Sigmoid colon (tissue), 7 donors: Measurements from ENCODE around the gene GSG1L. TPM values are rescaled to one million over a fixed set of nuclear protein-coding genes. Genes with fewer than 3 reads are reported as not detected.
"Not testable (repeated sequence)": the region's sequence is repeated elsewhere in the genome, so short reads cannot be mapped to it uniquely, and the experiment has no call there.

ENCODE experiments used
- DNase-seq: peaks from one replicate; pipeline ENCODE4 v3.0.0-alpha.2; 2019
- H3K27ac ChIP-seq, 4 donors: fragments of 200-600 bp; sonication (generic); one replicate each; pipeline ENCODE4 v1.5.1; 2016 to 2019; ENCODE audit warnings: mild to moderate bottlenecking in 1 of 4
- H3K27me3 ChIP-seq, 3 donors: fragments of 200-600 bp; sonication (generic); one replicate each; pipeline ENCODE4 v1.5.1; 2019; ENCODE audit warnings: mild to moderate bottlenecking in 1 of 3
- H3K36me3 ChIP-seq, 4 donors: fragments of 200-600 bp; sonication (generic); one replicate each; pipeline ENCODE4 v1.5.1; 2016 to 2019
- H3K4me1 ChIP-seq, 4 donors: fragments of 200-600 bp; sonication (generic); one replicate each; pipeline ENCODE4 v1.5.1; 2017 to 2019
- H3K4me3 ChIP-seq, 4 donors: fragments of 200-600 bp; sonication (generic); one replicate each; pipeline ENCODE4 v1.5.1; 2017 to 2019; ENCODE audit warnings: mild to moderate bottlenecking in 2 of 4, moderate library complexity in 1 of 4
- H3K9me3 ChIP-seq, 4 donors: fragments of 200-600 bp in 3 of 4; sonication (generic) in 3 of 4; one replicate each; pipeline versions ENCODE4 v1.5.1 to v1.6.1; 2013 to 2019
- CTCF ChIP-seq, 4 experiments: fragments of 450-650 bp in 3 of 4; fragments of 200-600 bp in 1 of 4; IDR thresholded peaks; one replicate each; pipeline ENCODE4 v1.5.1; 2016 to 2019; ENCODE audit warnings: antibody characterized with exemption in 4 of 4, mild to moderate bottlenecking in 3 of 4, moderate library complexity in 2 of 4
- EP300 ChIP-seq, 4 donors: sonication (generic); formaldehyde crosslinking; IDR thresholded peaks; one replicate each; pipeline ENCODE4 v1.6.1; 2017; ENCODE audit warnings: antibody characterized with exemption in 4 of 4
- POLR2A ChIP-seq, 2 donors: fragments of 450-650 bp; IDR thresholded peaks; one replicate each; pipeline ENCODE4 v1.6.1; 2016; ENCODE audit warnings: antibody characterized with exemption in 2 of 2, mild to moderate bottlenecking in 2 of 2, moderate library complexity in 2 of 2
- POLR2AphosphoS5 ChIP-seq, 4 donors: sonication (generic); formaldehyde crosslinking; IDR thresholded peaks; one replicate each; pipeline ENCODE4 v1.6.1; 2017; ENCODE audit warnings: antibody characterized with exemption in 4 of 4
- WGBS, 2 donors: extraction: QIAGEN DNeasy Blood & Tissue Kit; methylation state at CpG; one replicate each; pipeline ENCODE4 v1.1.7; 2013; 5-methylcytosine and 5-hydroxymethylcytosine counted together
- intact Hi-C: fragments of 100-400 bp; cut with DNase I; formaldehyde crosslinking; loops from one replicate; pipeline ENCODE4 v1.15.1; 2023
- polyA plus RNA-seq, 3 donors: library from polyadenylated mRNA; stranded (reverse); fragments of 200-250 nt; gene quantifications; one replicate each; pipeline ENCODE4 v1.2.3, GENCODE V29; 2013
- total RNA-seq, 4 donors: library from RNA; depleted of rRNA; stranded (reverse); fragments of >200 nt; gene quantifications; one replicate each; pipeline ENCODE4 v1.1.0, GENCODE V29; 2016
- donor health status: healthy with polysubstance abuse.
- donor health status: Bipolar disorder and iron deficiency.
- donor health status: healthy.

The GSG1L gene
- total and polyA plus RNA-seq, 7 donors: 0.25 to 0.66 (median 0.36) TPM; not detected in 2

- Histone ChIP-seq H3K9me3 (no peaks in the 10 kb centered on the region), H3K4me1 (peaks cover 0 to 9% (median 7%) of the 10 kb centered on the region in 4 donors), H3K27me3 (no peaks in the 10 kb centered on the region), H3K4me3 (no peak overlapping the region), H3K36me3 (peaks cover 0 to 14% (median 3%) of the 10 kb centered on the region in 4 donors), H3K27ac (no peak overlapping the region)
- no peak for TF ChIP-seq POLR2AphosphoS5 (IDR thresholded peaks at IDR 0.05)
- TF ChIP-seq POLR2A (IDR thresholded peaks at IDR 0.05): no peak
- no peak for TF ChIP-seq CTCF (IDR thresholded peaks at IDR 0.05)
- TF ChIP-seq EP300 (IDR thresholded peaks at IDR 0.05): no peak
- 94 to 95% methylated on average over 14 of the region's 14 CpGs for WGBS, 2 donors
- intact Hi-C loops: no loop called here
- DNase-seq: no peak
Measured at GRCh38 chr16:27747946-27748345, 315.6 kb downstream of the GSG1L start.

GRCh38 chr16:27746076-27746855 lies 317.2 kb downstream of the GSG1L start:
- Histone ChIP-seq H3K27me3 (no peaks in the 10 kb centered on the region), H3K36me3 (peaks cover 0 to 14% (median 3%) of the 10 kb centered on the region in 4 donors), H3K27ac (no peak overlapping the region), H3K9me3 (no peaks in the 10 kb centered on the region), H3K4me1 (peaks cover 0 to 9% (median 7%) of the 10 kb centered on the region in 4 donors), H3K4me3 (no peak overlapping the region)
- TF ChIP-seq CTCF (IDR thresholded peaks at IDR 0.05) (no peak), POLR2A (IDR thresholded peaks at IDR 0.05) (no peak), EP300 (IDR thresholded peaks at IDR 0.05) (no peak), POLR2AphosphoS5 (IDR thresholded peaks at IDR 0.05) (no peak)
- intact Hi-C loops: no loop called here
- no peak for DNase-seq
- WGBS, 2 donors: 95 to 97% methylated on average over 18 of the region's 18 CpGs

GRCh38 chr16:27745348-27745747 lies 318.2 kb downstream of the GSG1L start:
- peaks cover 0 to 9% (median 7%) of the 10 kb centered on the region in 4 donors for H3K4me1 ChIP-seq
- no peak overlapping the region for H3K27ac ChIP-seq
- no peaks in the 10 kb centered on the region for H3K27me3 ChIP-seq
- DNase-seq: no peak
- 91 to 97% methylated on average over 3 of the region's 3 CpGs for WGBS, 2 donors
- intact Hi-C loops: no loop called here
- H3K36me3 ChIP-seq: peaks cover 0 to 19% (median 6%) of the 10 kb centered on the region in 4 donors
- no peak overlapping the region for H3K4me3 ChIP-seq
- no peaks in the 10 kb centered on the region for H3K9me3 ChIP-seq
- no peak for TF ChIP-seq EP300 (IDR thresholded peaks at IDR 0.05)
- TF ChIP-seq POLR2AphosphoS5 (IDR thresholded peaks at IDR 0.05): no peak
- no peak for TF ChIP-seq POLR2A (IDR thresholded peaks at IDR 0.05)
- no peak for TF ChIP-seq CTCF (IDR thresholded peaks at IDR 0.05)

GRCh38 chr16:27743963-27744362 lies 319.6 kb downstream of the GSG1L start:
- 93% methylated on average over 5 of the region's 5 CpGs for WGBS, 2 donors
- DNase-seq: no peak
- H3K36me3 ChIP-seq: peaks cover 0 to 15% (median 3%) of the 10 kb centered on the region in 4 donors
- peaks cover 0 to 5% (median 4%) of the 10 kb centered on the region in 4 donors for H3K4me1 ChIP-seq
- intact Hi-C loops: no loop called here
- no peaks in the 10 kb centered on the region for H3K9me3 ChIP-seq
- no peak overlapping the region for H3K4me3 ChIP-seq
- H3K27me3 ChIP-seq: no peaks in the 10 kb centered on the region
- no peak overlapping the region for H3K27ac ChIP-seq
- TF ChIP-seq POLR2A (IDR thresholded peaks at IDR 0.05) (no peak), CTCF (IDR thresholded peaks at IDR 0.05) (no peak), POLR2AphosphoS5 (IDR thresholded peaks at IDR 0.05) (no peak), EP300 (IDR thresholded peaks at IDR 0.05) (no peak)

GRCh38 chr16:27743001-27743400 lies 320.5 kb downstream of the GSG1L start:
- H3K4me3 ChIP-seq, H3K4me1 ChIP-seq, H3K27me3 ChIP-seq, DNase-seq, H3K9me3 ChIP-seq, intact Hi-C loops, H3K27ac ChIP-seq: not testable (repeated sequence)
- peaks cover 0 to 15% (median 3%) of the 10 kb centered on the region in 4 donors for H3K36me3 ChIP-seq
- WGBS, 2 donors: 96 to 97% methylated on average over 3 of the region's 3 CpGs
